Peyer's patch (tissue), 4 donors: ENCODE measurements around the gene MARCHF9.

Experiments
- POLR2A ChIP-seq, 2 donors: fragments of 450-650 bp; IDR thresholded peaks; one replicate each; pipeline ENCODE4 v1.5.1; 2017; ENCODE audit warnings: antibody characterized with exemption in 2 of 2, mild to moderate bottlenecking in 2 of 2, moderate library complexity in 2 of 2
- TF ChIP-seq, protein P1 (sequence below), 6 experiments: fragments of 450-650 bp in 4 of 6; fragments of 200-600 bp in 2 of 6; sonication (generic) in 1 of 6; IDR thresholded peaks; one replicate each; pipeline ENCODE4 v1.5.1; 2017 to 2019; ENCODE audit warnings: antibody characterized with exemption in 6 of 6, mild to moderate bottlenecking in 3 of 6, moderate library complexity in 1 of 6

DNA sequence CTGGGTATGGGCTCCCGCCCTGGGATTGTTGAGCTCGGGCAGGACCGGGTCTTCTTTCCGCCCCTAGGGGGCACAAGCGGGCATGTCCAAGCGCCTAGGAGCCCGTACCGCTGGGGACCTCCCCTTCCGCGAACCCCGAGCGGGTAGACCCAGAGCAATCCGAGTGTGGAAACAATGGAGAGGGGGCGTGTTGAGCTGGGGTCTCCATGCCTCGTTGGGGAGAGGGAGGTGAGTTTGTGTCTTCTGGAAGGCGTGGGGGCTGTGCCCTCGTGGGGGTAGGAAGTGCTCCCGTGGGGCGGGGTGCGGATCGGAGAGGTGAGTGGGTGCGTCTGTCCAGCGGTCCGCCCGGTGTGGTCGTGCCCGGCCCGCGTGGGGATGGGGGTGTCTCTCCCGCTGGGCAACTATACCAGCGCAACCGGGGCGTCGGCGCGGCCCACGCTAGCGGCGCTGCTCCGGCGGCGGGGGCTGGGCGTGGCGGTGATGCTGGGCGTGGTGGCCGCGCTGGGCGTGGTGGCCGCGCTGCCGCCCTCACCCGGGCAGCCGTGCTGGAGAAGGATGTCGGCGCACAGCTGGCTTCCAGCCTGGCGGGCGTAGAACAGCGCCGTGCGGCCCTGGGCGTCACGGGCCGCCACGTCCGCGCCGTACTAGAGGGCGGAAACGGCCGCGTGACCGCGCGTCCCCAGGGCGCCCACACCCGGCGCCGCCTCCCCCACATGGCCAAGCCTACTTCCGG lies 28.6 kb upstream of the MARCHF9 start:
- TF ChIP-seq, protein P1, sequence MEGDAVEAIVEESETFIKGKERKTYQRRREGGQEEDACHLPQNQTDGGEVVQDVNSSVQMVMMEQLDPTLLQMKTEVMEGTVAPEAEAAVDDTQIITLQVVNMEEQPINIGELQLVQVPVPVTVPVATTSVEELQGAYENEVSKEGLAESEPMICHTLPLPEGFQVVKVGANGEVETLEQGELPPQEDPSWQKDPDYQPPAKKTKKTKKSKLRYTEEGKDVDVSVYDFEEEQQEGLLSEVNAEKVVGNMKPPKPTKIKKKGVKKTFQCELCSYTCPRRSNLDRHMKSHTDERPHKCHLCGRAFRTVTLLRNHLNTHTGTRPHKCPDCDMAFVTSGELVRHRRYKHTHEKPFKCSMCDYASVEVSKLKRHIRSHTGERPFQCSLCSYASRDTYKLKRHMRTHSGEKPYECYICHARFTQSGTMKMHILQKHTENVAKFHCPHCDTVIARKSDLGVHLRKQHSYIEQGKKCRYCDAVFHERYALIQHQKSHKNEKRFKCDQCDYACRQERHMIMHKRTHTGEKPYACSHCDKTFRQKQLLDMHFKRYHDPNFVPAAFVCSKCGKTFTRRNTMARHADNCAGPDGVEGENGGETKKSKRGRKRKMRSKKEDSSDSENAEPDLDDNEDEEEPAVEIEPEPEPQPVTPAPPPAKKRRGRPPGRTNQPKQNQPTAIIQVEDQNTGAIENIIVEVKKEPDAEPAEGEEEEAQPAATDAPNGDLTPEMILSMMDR (IDR thresholded peaks at IDR 0.05): peak in 5 of 6 experiments; percentile 6 to 65 (median 59)
- no peak for TF ChIP-seq POLR2A (IDR thresholded peaks at IDR 0.05)
